HG02610 (cell line): Measurements from ENCODE around the gene ZC2HC1B.
A peak's percentile ranks its signal among the peaks of the same experiment; 100 is the strongest.

Experiments used
- ATAC-seq: cut with Tn5 transposase; IDR thresholded peaks from one replicate; pipeline ENCODE4 v1.9.1; 2021; ENCODE audit warnings: mild to moderate bottlenecking, moderate library complexity; ENCODE audit not compliant: unreplicated experiment

The ZC2HC1B gene

DNA sequence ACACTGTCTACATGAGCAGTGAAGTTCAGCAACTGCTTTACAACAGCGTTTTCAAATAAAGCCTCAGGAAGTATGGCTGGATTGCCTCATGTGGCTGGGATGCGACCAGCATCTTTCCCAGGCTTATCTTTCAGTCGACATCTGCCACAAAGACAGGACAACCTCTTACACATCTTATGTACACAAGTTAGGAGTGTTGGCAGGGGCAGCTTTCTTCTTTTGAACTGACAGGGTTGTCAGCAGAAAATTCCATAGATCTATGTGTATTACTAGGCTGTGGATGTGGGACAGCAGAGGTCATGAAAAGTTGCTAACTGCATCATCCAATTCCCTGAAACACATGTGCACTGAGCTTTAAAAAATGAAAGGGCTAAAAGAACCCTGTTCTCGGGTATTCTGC, 95.7 kb downstream of the ZC2HC1B start:
- no peak for ATAC-seq

- ATAC-seq, result no peak
Observed at GRCh38 chr6:143961066-143961465, 96.8 kb downstream of the ZC2HC1B start.

DNA sequence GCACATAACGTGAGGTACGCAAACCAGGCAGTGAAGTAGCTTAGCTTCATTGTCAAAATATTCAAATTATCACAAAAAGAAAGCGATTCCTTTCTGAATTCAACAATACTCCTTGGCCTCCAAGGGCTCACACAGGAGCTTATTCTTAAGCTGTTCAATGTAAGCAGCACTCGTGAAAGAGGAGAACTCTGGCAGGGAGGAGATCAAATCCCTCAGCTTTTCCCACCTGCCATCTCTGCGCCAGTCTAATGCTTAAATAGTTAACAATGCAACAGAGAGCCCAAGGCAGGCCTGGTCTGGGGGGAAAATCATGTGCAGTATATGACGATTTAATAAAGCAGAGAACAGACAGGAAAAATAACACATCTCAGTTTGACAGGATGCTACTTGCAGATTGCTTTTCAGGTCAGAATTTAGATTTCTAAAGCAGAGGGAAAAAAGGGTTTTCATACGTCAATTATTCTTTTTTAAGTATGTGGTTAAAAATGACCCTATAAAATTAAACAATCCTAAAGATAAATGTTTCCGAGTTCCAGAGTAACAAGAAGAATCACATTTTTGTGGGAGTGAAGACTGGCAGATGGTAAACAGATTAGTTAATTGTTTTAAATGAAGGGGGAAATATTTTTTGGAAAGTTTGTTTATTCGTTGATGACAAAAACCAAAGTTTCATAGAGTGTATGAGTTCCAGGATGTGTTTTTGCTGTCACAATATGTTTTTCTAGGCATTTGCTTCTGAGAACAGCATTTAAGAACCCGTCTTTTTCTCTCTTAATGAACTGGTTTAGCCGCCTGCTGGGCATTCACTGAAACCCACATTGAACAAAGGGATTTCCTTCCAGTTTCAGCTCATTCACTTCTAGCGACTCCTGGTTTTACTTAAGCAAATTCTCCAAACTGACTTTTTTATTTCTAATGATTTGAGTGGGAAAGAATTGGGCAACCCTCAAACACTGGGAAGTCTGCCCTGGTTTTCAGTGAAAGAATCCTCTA, 97.9 kb downstream of the ZC2HC1B start:
- no peak for ATAC-seq

DNA sequence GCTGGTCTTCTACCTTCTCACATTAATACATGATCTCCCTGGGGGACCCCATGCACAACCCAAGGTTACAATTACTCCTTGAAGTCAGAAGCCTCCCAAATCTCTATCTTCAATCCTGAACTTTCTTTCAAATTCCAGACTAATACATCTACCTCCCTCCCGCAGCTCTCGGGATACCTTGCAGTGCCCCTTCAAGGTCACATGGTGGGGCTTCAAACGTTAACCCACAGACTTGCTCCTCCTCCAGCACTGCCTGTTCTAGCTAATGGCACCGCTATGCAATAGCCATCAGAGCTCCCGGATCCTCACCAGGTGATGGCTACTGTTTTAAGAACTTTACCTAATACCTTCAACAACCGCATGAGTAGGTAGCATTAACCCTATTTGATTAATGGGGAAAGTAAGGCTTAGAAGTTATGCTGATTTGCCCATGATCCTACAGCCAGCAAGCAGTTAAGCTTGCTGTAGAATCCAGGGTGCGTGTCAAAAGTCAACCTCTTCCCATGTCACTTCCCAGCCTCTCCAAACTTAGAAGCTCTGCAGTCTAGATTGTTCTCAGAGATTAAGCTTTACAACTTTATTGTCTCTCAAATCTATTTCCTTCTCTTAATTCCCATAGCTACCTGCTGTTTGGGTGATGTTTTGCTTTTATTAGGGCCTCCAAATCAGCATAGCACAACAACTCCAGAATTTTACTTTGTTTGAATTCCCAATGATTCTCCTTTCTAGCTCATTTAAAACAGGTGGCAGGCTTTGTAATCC, 99.1 kb downstream of the ZC2HC1B start:
- no peak for ATAC-seq

GRCh38 chr6:143964674-143965081, 100.4 kb downstream of the ZC2HC1B start:
- ATAC-seq, result no peak

DNA sequence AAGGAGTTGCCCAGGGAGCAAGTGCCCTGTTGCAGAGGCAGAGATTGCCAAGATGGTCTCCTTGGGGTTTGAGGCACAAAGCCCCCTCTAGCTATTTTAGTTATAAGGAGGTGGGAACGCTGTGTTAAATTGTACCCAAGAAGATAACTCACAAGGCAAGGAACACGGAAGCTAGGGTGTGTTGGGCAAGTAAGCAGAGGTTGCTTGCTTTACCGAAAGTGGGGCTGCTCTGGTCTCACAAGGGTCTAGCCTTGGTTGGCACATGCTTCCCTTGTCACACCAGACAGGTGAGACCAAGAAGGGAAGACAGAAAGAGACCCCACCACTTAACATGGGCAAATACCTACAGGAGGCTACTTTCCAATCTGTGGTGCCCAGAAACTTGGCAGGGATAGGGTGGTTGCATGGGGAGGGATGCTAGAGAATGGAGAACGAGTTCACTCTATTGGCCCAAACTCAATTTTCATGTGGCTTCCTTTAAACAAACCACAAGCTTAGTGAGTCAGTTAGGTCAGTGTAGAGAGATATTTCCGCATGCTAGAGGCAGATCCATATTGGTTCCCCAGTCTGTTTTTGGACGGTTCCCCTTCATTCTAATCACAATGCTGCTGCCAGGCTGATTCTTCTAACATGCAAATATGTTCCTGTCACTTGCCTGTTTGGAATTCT, 101.4 kb downstream of the ZC2HC1B start:
- ATAC-seq, result peak; percentile 85

GRCh38 chr6:143966312-143966711, 102.0 kb downstream of the ZC2HC1B start:
- no peak for ATAC-seq

GRCh38 chr6:143967706-143968376, 103.6 kb downstream of the ZC2HC1B start:
- ATAC-seq, result no peak

- no peak for ATAC-seq
Observed at GRCh38 chr6:143969077-143969476, 104.8 kb downstream of the ZC2HC1B start.

DNA sequence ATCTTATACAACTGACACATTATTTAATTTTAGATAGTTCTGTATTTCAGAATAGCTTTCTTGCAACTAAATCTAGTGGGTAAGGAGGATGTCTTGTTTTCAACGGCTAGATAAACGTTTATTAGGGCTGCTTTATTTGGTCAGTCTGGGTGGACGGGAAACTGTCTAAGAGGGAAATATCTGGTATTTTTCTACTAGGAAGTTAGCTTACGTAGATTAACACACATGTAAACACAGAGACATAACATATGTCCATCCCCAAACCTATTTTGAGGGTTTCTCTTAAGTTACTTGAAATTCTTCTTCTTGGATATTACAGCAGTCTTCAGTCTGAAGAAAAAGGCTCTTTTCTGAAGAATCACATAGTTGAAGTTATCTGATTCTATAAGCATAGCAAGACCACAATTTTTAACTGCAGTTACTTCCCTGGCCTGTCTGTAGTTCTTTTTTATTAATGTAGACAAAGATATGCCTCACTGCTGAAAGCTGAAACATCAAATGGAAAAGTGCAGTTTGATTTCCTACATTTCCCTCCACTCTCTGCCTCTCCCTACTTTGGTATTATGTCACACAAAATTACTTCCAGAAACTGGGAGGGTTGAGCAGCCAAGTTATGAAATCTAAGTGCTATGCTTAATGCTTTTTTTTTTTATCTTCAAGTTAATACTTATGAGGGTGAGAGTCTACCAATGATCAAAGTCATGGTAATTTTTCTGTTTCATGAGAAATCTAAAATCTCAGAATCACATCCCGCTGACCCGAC, 106.4 kb downstream of the ZC2HC1B start:
- no peak for ATAC-seq

GRCh38 chr6:143971482-143972205, 107.4 kb downstream of the ZC2HC1B start:
- no peak for ATAC-seq

DNA sequence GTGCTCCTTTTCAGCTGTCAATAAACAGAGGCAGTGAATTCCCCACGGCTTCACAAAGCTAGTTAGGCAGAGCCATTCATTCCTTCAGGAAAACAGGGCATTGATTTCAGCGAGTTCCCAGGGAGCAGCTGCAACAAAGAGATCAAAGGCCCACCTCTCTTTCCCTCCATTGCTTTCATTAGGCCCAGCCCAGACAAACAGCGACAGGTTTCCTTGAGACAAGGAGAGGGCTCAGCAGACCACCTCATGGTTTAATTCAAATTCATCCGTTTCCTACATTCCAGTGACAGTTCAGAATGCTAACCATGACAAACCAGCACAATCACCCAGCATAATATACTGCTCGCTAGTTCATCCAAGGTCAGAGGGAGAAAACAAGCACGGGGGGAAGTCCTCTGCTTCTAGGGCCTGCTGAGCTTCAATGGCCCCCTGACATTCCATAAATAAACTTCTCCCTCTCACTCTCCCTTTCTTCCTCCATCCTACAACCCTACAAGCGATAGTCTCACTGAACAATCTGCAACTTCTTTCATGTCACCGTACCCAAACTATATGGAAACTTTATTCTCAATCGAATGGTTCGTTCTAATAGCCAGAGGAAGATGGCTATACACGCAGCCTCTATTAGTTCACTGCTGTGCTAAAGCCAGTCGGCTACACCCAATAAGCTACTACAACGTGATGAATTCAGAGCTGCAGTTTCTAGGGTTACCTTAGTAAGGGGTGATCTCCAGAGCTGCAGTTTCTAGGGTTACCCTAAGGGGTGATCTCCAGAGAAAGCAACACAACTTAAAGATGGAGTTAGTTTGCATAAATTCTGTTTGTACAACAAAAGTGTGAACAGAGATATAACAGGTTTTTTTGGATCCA, 109.1 kb downstream of the ZC2HC1B start:
- ATAC-seq, result no peak

GRCh38 chr6:143974089-143974488, 109.8 kb downstream of the ZC2HC1B start:
- ATAC-seq, result no peak

- ATAC-seq, result no peak
Observed at GRCh38 chr6:143976806-143977349, 112.6 kb downstream of the ZC2HC1B start.

- ATAC-seq, result no peak
Observed at GRCh38 chr6:143980921-143981320, 116.6 kb downstream of the ZC2HC1B start.

DNA sequence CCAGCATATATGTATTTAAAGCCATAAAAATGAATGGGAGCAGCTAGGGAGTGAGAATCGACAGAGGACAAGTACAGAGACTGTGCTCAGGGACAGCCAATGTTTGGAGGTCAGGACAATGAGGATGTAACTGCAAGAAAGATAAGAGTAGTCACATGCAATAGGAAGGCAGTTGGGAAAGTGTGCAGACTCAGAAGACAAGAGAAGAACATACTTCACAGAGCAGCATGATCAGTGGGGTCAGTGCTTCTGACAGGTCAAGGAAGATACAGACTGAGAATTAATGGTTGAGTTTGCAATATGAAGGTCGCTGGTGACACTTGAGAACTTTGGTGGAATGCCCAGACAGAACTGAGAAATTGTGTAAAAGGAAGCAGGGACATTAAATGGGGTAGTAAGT, 118.7 kb downstream of the ZC2HC1B start:
- no peak for ATAC-seq

DNA sequence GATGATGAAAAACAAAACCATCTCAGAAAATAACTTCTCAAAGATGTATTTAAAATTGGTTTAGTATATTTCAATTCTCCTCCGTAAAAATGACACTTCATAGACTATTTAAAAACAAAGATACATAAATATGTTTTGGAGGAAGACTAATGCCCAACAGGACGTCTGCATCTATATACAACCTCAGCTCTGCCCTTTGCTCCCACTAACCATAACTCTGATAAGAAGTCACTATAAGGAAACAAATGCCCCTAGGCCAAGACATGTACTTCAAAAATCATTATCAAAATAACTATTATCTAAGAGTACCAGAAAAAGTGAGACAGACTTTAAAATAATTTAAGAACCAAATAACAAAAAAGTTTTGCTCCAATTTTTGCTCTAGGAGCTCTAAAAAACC, 120.4 kb downstream of the ZC2HC1B start:
- ATAC-seq, result no peak

GRCh38 chr6:143986463-143987065, 122.3 kb downstream of the ZC2HC1B start:
- no peak for ATAC-seq
